Hepatocyte (in vitro differentiated cells): ENCODE data around the gene HCAR3.
"Not testable (repeated sequence)": the region's sequence is repeated elsewhere in the genome, so short reads cannot be mapped to it uniquely, and the experiment has no call there.

ENCODE experiments used
- EZH2 ChIP-seq: fragments of 200-600 bp; sonication (generic); IDR thresholded peaks from 2 replicates; pipeline ENCODE4 v1.6.1; 2016; ENCODE audit warnings: antibody characterized with exemption, mild to moderate bottlenecking, borderline replicate concordance
- EZH2phosphoT487 ChIP-seq: fragments of 200-600 bp; sonication (generic); IDR thresholded peaks from one replicate; pipeline ENCODE4 v1.6.1; 2018; ENCODE audit warnings: antibody characterized with exemption, mild to moderate bottlenecking, low read depth, moderate library complexity; ENCODE audit not compliant: unreplicated experiment, severe bottlenecking
- TF ChIP-seq, protein P1 (sequence below): fragments of 200-600 bp; sonication (generic); IDR thresholded peaks from 2 replicates; pipeline ENCODE4 v1.5.1; 2016; ENCODE audit warnings: antibody characterized with exemption, mild to moderate bottlenecking; ENCODE audit not compliant: poor library complexity

DNA sequence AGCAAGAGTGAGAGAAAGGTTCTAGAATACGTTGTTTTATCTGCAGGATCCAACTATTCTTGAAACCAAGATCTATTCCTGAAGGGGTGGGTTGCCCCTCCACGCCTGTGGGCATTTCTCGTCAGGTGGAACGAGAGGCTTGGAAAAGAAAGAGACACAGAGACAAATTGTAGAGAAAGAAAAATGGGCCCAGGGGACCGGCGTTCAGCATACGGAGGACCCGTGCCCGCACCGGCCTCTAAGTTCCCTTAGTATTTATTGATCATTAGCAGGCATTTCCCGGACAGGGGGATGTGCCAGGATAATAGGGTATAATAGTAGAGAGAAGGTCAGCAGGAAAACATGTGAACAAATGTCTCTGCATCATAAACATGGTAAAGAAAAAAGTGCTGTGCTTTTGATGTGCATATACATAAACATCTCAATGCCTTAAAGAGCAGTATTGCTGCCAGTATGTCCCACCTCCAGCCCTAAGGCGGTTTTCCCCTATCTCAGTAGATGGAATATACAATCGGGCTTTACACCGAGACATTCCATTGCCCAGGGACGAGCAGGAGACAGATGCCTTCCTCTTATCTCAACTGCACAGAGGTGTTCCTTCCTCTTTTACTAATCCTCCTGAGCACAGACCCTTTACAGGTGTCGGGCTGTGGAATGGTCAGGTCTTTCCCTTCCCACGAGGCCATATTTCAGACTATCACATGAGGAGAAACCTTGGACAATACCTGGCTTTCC is 34.3 kb upstream of the HCAR3 start:
- not testable (repeated sequence) for TF ChIP-seq EZH2, EZH2phosphoT487
- TF ChIP-seq, protein P1, sequence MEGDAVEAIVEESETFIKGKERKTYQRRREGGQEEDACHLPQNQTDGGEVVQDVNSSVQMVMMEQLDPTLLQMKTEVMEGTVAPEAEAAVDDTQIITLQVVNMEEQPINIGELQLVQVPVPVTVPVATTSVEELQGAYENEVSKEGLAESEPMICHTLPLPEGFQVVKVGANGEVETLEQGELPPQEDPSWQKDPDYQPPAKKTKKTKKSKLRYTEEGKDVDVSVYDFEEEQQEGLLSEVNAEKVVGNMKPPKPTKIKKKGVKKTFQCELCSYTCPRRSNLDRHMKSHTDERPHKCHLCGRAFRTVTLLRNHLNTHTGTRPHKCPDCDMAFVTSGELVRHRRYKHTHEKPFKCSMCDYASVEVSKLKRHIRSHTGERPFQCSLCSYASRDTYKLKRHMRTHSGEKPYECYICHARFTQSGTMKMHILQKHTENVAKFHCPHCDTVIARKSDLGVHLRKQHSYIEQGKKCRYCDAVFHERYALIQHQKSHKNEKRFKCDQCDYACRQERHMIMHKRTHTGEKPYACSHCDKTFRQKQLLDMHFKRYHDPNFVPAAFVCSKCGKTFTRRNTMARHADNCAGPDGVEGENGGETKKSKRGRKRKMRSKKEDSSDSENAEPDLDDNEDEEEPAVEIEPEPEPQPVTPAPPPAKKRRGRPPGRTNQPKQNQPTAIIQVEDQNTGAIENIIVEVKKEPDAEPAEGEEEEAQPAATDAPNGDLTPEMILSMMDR = not testable (repeated sequence)
